K562 (cell line): ENCODE results near the gene RCL1. TPM values are rescaled to one million over a fixed set of nuclear protein-coding genes. Genes with fewer than 3 reads are reported as not detected.
A peak's percentile ranks its signal among the peaks of the same experiment; 100 is the strongest.

Source experiments
- ATF3 ChIP-seq, 2 experiments: fragments of 450-650 bp in 1 of 2; sonication (generic) in 1 of 2; formaldehyde crosslinking in 1 of 2; IDR thresholded peaks in 1 of 2; conservative IDR thresholded peaks in 1 of 2; 2 replicates each; pipeline versions ENCODE4 v1.6.1 to v1.8.1; 2016 to 2023; ENCODE audit warnings: mild to moderate bottlenecking in 2 of 2, moderate library complexity in 2 of 2, inconsistent platforms in 1 of 2, missing genetic modification reagents in 1 of 2
- CHAMP1 ChIP-seq: fragments of 450-650 bp; IDR thresholded peaks from 2 replicates; pipeline ENCODE4 v1.6.1; 2016; ENCODE audit warnings: mild to moderate bottlenecking
- CREB3L1 ChIP-seq: fragments of 450-650 bp; IDR thresholded peaks from 2 replicates; pipeline ENCODE4 v1.6.1; 2014; ENCODE audit warnings: low read depth, mild to moderate bottlenecking, moderate library complexity, borderline replicate concordance
- EZH2 ChIP-seq: IDR thresholded peaks from 2 replicates; pipeline ENCODE4 v1.6.1; 2012; ENCODE audit warnings: low read depth, mild to moderate bottlenecking, inconsistent platforms, low read length, borderline replicate concordance
- FOXA1 ChIP-seq: fragments of 450-650 bp; IDR thresholded peaks from 2 replicates; pipeline ENCODE4 v1.6.1; 2016; ENCODE audit warnings: mild to moderate bottlenecking, borderline replicate concordance
- FOXJ3 ChIP-seq: sonication (generic); formaldehyde crosslinking; IDR thresholded peaks from 2 replicates; pipeline ENCODE4 v1.4.0; 2020; ENCODE audit warnings: mild to moderate bottlenecking, missing genetic modification reagents
- FOXO4 ChIP-seq: fragments of 450-650 bp; formaldehyde crosslinking; IDR thresholded peaks from 2 replicates; pipeline ENCODE4 v1.4.0; 2020; ENCODE audit warnings: mild to moderate bottlenecking, moderate library complexity
- MBD2 ChIP-seq: sonication (generic); IDR thresholded peaks from 2 replicates; pipeline ENCODE4 v1.6.1; 2016; ENCODE audit warnings: low read depth, borderline replicate concordance
- NUFIP1 ChIP-seq: fragments of 450-650 bp; IDR thresholded peaks from 2 replicates; pipeline ENCODE4 v1.6.1; 2018; ENCODE audit not compliant: partially characterized antibody
- POU5F1 ChIP-seq: fragments of 150-350 bp; IDR thresholded peaks from 2 replicates; pipeline ENCODE4 v1.6.1; 2014; ENCODE audit warnings: borderline replicate concordance, low read length, low read depth, mild to moderate bottlenecking; ENCODE audit not compliant: partially characterized antibody
- PTBP1 ChIP-seq: fragments of 200-400 bp; formaldehyde crosslinking; IDR thresholded peaks from 2 replicates; pipeline ENCODE4 v1.6.1; 2017; ENCODE audit warnings: low read depth, low read length
- SPI1 ChIP-seq: IDR thresholded peaks from 2 replicates; pipeline ENCODE4 v1.6.1; 2011; ENCODE audit warnings: low read depth, low read length, control low read depth, borderline replicate concordance
- SREBF1 ChIP-seq: fragments of 150-350 bp; IDR thresholded peaks from 2 replicates; pipeline ENCODE4 v1.6.1; 2014; ENCODE audit warnings: antibody characterized with exemption, low read depth, low read length, borderline replicate concordance
- STAT5B ChIP-seq: fragments of 250-450 bp; sonication (Bioruptor Pico); IDR thresholded peaks from 2 replicates; pipeline ENCODE4 v1.8.0; 2021; ENCODE audit warnings: mild to moderate bottlenecking, inconsistent platforms
- ZBTB8A ChIP-seq: fragments of 450-650 bp; IDR thresholded peaks from 2 replicates; pipeline ENCODE4 v1.6.1; 2018; ENCODE audit warnings: mild to moderate bottlenecking, moderate library complexity; ENCODE audit not compliant: partially characterized antibody
- ZNF274 ChIP-seq: IDR thresholded peaks from 2 replicates; pipeline ENCODE4 v1.6.1; 2011; ENCODE audit warnings: low read depth, mild to moderate bottlenecking, low read length, moderate library complexity, borderline replicate concordance
- ZNF398 ChIP-seq: fragments of 250-450 bp; sonication (Bioruptor Pico); IDR thresholded peaks from 2 replicates; pipeline ENCODE4 v1.8.0; 2021; ENCODE audit warnings: moderate library complexity, mild to moderate bottlenecking, inconsistent platforms
- ZNF589 ChIP-seq: fragments of 200-800 bp; sonication (Bioruptor generic); IDR thresholded peaks from 2 replicates; pipeline ENCODE4 v1.6.1; 2016; ENCODE audit warnings: low read depth, missing genetic modification characterization, missing compliant biosample characterization
- polyA plus RNA-seq, 8 experiments: library from polyadenylated mRNA; depleted of rRNA in 4 of 8; stranded (reverse) in 5 of 8; unstranded in 3 of 8; fragments of >200 nt; fragmentation: Nextera tagmentation in 2 of 8; fragmentation: Illumina TruSeq in 1 of 8; extraction: Ambion mirVana in 2 of 8; extraction: Trizol in 1 of 8; gene quantifications; 2 replicates each; pipeline versions ENCODE4 v1.2.1 to v1.2.3, GENCODE V29; 2011 to 2014; ENCODE audit warnings: inconsistent platforms in 1 of 8, missing spikeins in 1 of 8
- total RNA-seq, 7 experiments: library from RNA; depleted of rRNA in 6 of 7; stranded (reverse); fragments of >200 nt in 6 of 7; fragmentation: Illumina TruSeq in 2 of 7; extraction: Trizol in 2 of 7; gene quantifications; 2 replicates each; pipeline versions ENCODE4 v1.2.1 to v1.2.3, GENCODE V29; 2011 to 2021; ENCODE audit warnings: low replicate concordance in 1 of 7

The RCL1 gene
- total and polyA plus RNA-seq, 9 of the 15 experiments (the other 6 are each of a cell fraction or from before 2014, with no cell fraction given) = 24.0 to 67.7 (median 38.6) TPM

GRCh38 chr9:4862506-4863250, 69.9 kb downstream of the RCL1 start (continued):
- peak; percentile 58; the same call in 1 of the 2 replicates for TF ChIP-seq ZNF589 (CRISPR knock-in tag)
- TF ChIP-seq SREBF1 = no peak
- no peak for TF ChIP-seq FOXA1
- no peak for TF ChIP-seq EZH2
- TF ChIP-seq MBD2 = peak; percentile 70; the same call in 1 of the 2 replicates
- no peak for TF ChIP-seq ZBTB8A
- no peak for TF ChIP-seq ZNF398
- TF ChIP-seq FOXO4 = no peak
- TF ChIP-seq ZNF274 = peak; percentile 72; the same call in 1 of the 2 replicates
- TF ChIP-seq CHAMP1 = peak; percentile 84
- TF ChIP-seq NUFIP1 = no peak
- TF ChIP-seq ATF3 (IDR thresholded peaks at IDR 0.05) = peak; percentile 67
- no peak for TF ChIP-seq ATF3 (CRISPR knock-in tag; conservative IDR thresholded peaks at IDR 0.05)
- TF ChIP-seq SPI1 = peak; percentile 60; the same call in 1 of the 2 replicates
- TF ChIP-seq POU5F1 = no peak
- TF ChIP-seq CREB3L1 = peak; percentile 43; the same call in 1 of the 2 replicates
- TF ChIP-seq STAT5B (CRISPR knock-in tag) = no peak
- no peak for TF ChIP-seq FOXJ3 (CRISPR knock-in tag)
- TF ChIP-seq PTBP1 = no peak
